Memory B cell (primary cell): ENCODE data around the gene GLP2R.

Experiments used
- ATAC-seq: fragments of 150-1000 bp; cut with Tn5 transposase; 2 replicates; pipeline ENCODE4 v1.10.0; 2021; ENCODE audit warnings: low read depth, mild to moderate bottlenecking, moderate library complexity
- DNase-seq, 2 donors: peaks; one replicate each; pipeline ENCODE4 v3.0.0; 2022; ENCODE audit warnings: low spot score in 2 of 2
- H3K27ac Mint-ChIP-seq: one replicate; pipeline ENCODE4 v1.8.0; 2022; ENCODE audit warnings: mild to moderate bottlenecking, moderate library complexity, mixed read lengths
- H3K27me3 Mint-ChIP-seq: one replicate; pipeline ENCODE4 v1.8.0; 2022; ENCODE audit warnings: mixed read lengths
- H3K36me3 Mint-ChIP-seq: one replicate; pipeline ENCODE4 v1.8.0; 2022; ENCODE audit warnings: mild to moderate bottlenecking, mixed read lengths
- H3K4me1 Mint-ChIP-seq: one replicate; pipeline ENCODE4 v1.8.0; 2022; ENCODE audit warnings: mixed read lengths
- H3K4me3 Mint-ChIP-seq: one replicate; pipeline ENCODE4 v1.8.0; 2022; ENCODE audit warnings: mild to moderate bottlenecking, moderate library complexity, mixed read lengths
- H3K9me3 Mint-ChIP-seq: one replicate; pipeline ENCODE4 v1.8.0; 2022; ENCODE audit warnings: mixed read lengths

GLP2R gene

GRCh38 chr17:9854255-9854654 lies 28.5 kb downstream of the GLP2R start:
- H3K27me3 Mint-ChIP-seq, result no peaks in the 10 kb centered on the region
- DNase-seq (no peak), ATAC-seq (no peak)
- no peaks in the 10 kb centered on the region for H3K4me1 Mint-ChIP-seq
- H3K4me3 Mint-ChIP-seq, result no peak overlapping the region
- H3K9me3 Mint-ChIP-seq, result peaks cover 7% of the 10 kb centered on the region
- H3K36me3 Mint-ChIP-seq, result no peaks in the 10 kb centered on the region
- no peak overlapping the region for H3K27ac Mint-ChIP-seq

DNA sequence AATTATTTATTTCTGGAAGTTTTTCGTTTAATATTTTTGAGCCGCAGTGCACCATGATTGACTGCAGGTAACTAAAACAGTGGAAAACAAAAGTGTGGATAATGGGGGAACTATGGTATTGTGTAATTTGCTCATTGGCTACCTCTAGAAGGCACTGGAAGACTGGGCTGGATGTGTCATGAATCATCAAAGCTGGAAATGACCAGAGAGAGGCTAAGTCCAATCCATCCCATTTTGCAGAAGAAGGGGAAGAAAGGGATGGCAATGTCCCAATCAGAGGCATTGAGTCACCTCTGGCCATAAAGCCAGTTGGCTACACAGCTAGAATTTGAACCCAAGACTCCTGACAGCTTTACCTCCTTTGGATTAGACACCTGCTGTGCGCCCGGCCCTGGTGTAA lies 29.3 kb downstream of the GLP2R start:
- Mint-ChIP-seq H3K9me3 (peaks cover 7% of the 10 kb centered on the region), H3K4me3 (no peak overlapping the region), H3K36me3 (no peaks in the 10 kb centered on the region), H3K27me3 (no peaks in the 10 kb centered on the region), H3K4me1 (no peaks in the 10 kb centered on the region), H3K27ac (no peak overlapping the region)
- DNase-seq (no peak), ATAC-seq (no peak)

- Mint-ChIP-seq H3K4me1 (no peaks in the 10 kb centered on the region), H3K27ac (no peak overlapping the region), H3K9me3 (peaks cover 11% of the 10 kb centered on the region), H3K27me3 (no peaks in the 10 kb centered on the region), H3K4me3 (no peak overlapping the region), H3K36me3 (no peaks in the 10 kb centered on the region)
- DNase-seq, result no peak
- no peak for ATAC-seq
Measured at GRCh38 chr17:9859781-9860180, 34.1 kb downstream of the GLP2R start.

- H3K4me3 Mint-ChIP-seq, result no peak overlapping the region
- ATAC-seq (no peak), DNase-seq (no peak)
- no peak overlapping the region for H3K27ac Mint-ChIP-seq
- no peaks in the 10 kb centered on the region for H3K4me1 Mint-ChIP-seq
- no peaks in the 10 kb centered on the region for H3K36me3 Mint-ChIP-seq
- H3K27me3 Mint-ChIP-seq, result peaks cover 3% of the 10 kb centered on the region
- H3K9me3 Mint-ChIP-seq, result peaks cover 15% of the 10 kb centered on the region
Measured at GRCh38 chr17:9860851-9861250, 35.1 kb downstream of the GLP2R start.

GRCh38 chr17:9862220-9862619 lies 36.5 kb downstream of the GLP2R start:
- H3K4me3 Mint-ChIP-seq, result no peak overlapping the region
- no peak overlapping the region for H3K27ac Mint-ChIP-seq

DNA sequence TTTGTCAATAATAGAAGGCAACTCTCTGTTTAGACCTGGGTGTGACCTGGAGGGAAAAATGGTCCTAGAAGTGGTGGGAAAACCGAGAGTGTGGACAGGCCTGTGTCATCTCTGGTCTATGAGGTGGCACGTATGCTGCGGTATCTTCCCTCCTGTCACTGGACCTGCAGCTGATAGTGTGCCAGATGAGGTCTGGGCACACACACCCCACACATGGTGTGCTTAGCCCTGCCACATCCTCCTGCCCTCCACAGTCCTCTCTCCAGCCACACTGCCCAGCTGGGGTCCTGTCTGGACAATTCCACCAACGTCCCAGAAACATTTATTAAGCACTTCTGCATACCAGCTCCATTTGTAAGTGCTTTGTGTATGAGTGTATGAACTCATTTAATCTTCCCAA lies 37.2 kb downstream of the GLP2R start:
- H3K36me3 Mint-ChIP-seq, result no peaks in the 10 kb centered on the region
- DNase-seq, result no peak
- no peak for ATAC-seq
- H3K27me3 Mint-ChIP-seq, result peaks cover 3% of the 10 kb centered on the region
- H3K27ac Mint-ChIP-seq, result no peak overlapping the region
- H3K4me3 Mint-ChIP-seq, result no peak overlapping the region
- peaks cover 15% of the 10 kb centered on the region for H3K9me3 Mint-ChIP-seq
- no peaks in the 10 kb centered on the region for H3K4me1 Mint-ChIP-seq

More at GRCh38 chr17:9862220-9862619, 36.5 kb downstream of the GLP2R start:
- Mint-ChIP-seq H3K27me3 (peaks cover 3% of the 10 kb centered on the region), H3K36me3 (no peaks in the 10 kb centered on the region), H3K9me3 (peaks cover 15% of the 10 kb centered on the region), H3K4me1 (no peaks in the 10 kb centered on the region)
- DNase-seq (no peak), ATAC-seq (no peak)

- Mint-ChIP-seq H3K27me3 (peaks cover 5% of the 10 kb centered on the region), H3K9me3 (peaks cover 13% of the 10 kb centered on the region), H3K36me3 (no peaks in the 10 kb centered on the region), H3K4me3 (no peak overlapping the region), H3K27ac (no peak overlapping the region), H3K4me1 (no peaks in the 10 kb centered on the region)
- DNase-seq (no peak), ATAC-seq (no peak)
Measured at GRCh38 chr17:9865586-9865985, 39.9 kb downstream of the GLP2R start.

DNA sequence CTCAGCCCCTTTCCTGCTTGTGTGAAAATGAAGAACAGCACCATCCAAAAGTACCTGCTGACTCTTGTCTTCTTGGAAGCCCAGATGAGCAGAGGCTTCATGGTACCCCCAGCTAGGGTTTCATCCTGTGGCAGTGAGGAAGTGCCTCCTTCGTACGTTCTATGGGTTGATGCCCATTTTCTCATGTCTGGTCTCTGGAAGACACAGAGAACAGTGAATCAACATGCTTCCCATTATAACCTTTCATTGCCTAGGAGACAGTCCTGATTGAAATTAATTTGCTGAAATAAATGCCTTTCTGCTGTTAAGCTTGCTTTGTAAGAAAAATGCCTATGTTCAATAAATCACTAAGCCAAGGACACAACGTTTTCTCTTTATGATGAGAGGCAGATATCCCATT lies 42.8 kb downstream of the GLP2R start:
- H3K27ac Mint-ChIP-seq, result no peak overlapping the region
- H3K9me3 Mint-ChIP-seq, result peaks cover 6% of the 10 kb centered on the region
- no peaks in the 10 kb centered on the region for H3K36me3 Mint-ChIP-seq
- no peaks in the 10 kb centered on the region for H3K4me1 Mint-ChIP-seq
- peaks cover 5% of the 10 kb centered on the region for H3K27me3 Mint-ChIP-seq
- no peak for DNase-seq
- no peak overlapping the region for H3K4me3 Mint-ChIP-seq
- no peak for ATAC-seq

DNA sequence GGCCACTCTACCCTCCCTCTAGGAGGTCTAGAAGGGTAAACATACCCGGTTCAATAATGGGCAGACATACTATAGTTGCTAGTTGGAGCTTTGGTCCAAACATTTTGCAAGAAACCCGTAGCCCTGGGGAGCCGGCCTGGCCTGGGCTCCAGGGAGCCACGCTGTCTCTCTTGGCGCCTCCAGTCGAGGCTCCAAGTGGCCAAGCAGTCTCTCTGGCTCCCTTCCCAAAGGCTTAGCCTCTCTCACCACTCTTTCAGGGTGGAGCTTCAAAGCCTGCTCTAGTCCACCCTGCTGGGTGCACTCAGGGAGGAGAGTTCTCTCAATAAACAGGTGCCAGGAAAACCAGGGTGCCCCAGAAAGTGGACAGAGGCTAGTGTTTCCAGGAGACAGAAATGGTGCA lies 47.1 kb downstream of the GLP2R start:
- Mint-ChIP-seq H3K9me3 (no peaks in the 10 kb centered on the region), H3K27me3 (peaks cover 4% of the 10 kb centered on the region), H3K36me3 (no peaks in the 10 kb centered on the region), H3K4me1 (no peaks in the 10 kb centered on the region), H3K27ac (no peak overlapping the region), H3K4me3 (no peak overlapping the region)
- DNase-seq (no peak), ATAC-seq (no peak)

- Mint-ChIP-seq H3K4me3 (no peak overlapping the region), H3K4me1 (no peaks in the 10 kb centered on the region), H3K27me3 (peaks cover 2% of the 10 kb centered on the region), H3K36me3 (no peaks in the 10 kb centered on the region), H3K9me3 (no peaks in the 10 kb centered on the region), H3K27ac (no peak overlapping the region)
- ATAC-seq (no peak), DNase-seq (no peak)
Measured at GRCh38 chr17:9874722-9875121, 49.0 kb downstream of the GLP2R start.

GRCh38 chr17:9875441-9875840 lies 49.7 kb downstream of the GLP2R start:
- Mint-ChIP-seq H3K27me3 (peaks cover 2% of the 10 kb centered on the region), H3K9me3 (no peaks in the 10 kb centered on the region), H3K4me3 (no peak overlapping the region), H3K36me3 (no peaks in the 10 kb centered on the region), H3K27ac (no peak overlapping the region), H3K4me1 (no peaks in the 10 kb centered on the region)
- no peak for DNase-seq
- no peak for ATAC-seq

- no peak for DNase-seq
- H3K4me3 Mint-ChIP-seq, result no peak overlapping the region
- H3K27me3 Mint-ChIP-seq, result peaks cover 2% of the 10 kb centered on the region
- no peak for ATAC-seq
- peaks cover 7% of the 10 kb centered on the region for H3K9me3 Mint-ChIP-seq
- no peak overlapping the region for H3K27ac Mint-ChIP-seq
- H3K4me1 Mint-ChIP-seq, result no peaks in the 10 kb centered on the region
- peaks cover 2% of the 10 kb centered on the region for H3K36me3 Mint-ChIP-seq
Measured at GRCh38 chr17:9878356-9878755, 52.6 kb downstream of the GLP2R start.

DNA sequence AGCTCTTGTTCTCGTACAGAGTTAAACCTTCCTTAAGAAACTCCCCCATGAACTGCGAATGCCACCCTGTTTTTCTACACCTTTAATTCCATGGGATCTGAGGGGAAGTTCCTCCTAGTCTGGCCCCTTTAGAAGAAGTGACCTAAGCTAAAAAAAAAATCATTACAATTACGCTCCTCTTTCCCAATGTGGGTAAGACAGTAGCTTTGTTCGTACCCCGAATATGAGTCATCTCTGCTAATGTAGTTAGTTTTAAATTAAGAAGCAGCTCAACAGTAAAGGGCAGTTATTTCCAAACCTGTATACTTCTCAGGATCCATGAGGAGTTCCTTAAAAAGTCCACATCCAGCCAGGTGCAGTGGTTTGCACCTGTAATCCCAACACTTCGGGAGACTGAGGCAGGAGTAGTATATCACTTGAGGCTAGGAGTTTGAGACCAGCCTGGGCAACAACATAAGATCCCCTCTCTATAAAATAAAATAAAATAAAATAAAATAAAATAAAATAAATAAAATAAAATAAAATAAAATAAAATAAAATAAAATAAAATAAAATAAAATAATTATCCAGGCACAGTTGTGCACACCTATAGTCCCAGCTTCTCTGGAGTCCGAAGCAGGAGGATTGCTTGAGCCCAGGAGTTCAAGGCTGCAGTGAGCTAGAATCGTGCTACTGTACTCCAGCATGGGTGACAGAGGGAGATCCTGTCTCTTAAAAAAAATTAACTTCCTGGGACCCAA lies 53.2 kb downstream of the GLP2R start:
- ATAC-seq (no peak), DNase-seq (no peak)
- H3K9me3 Mint-ChIP-seq, result peaks cover 10% of the 10 kb centered on the region
- H3K27ac Mint-ChIP-seq, result no peak overlapping the region
- H3K27me3 Mint-ChIP-seq, result peaks cover 2% of the 10 kb centered on the region
- H3K36me3 Mint-ChIP-seq, result peaks cover 2% of the 10 kb centered on the region
- H3K4me3 Mint-ChIP-seq, result no peak overlapping the region
- no peaks in the 10 kb centered on the region for H3K4me1 Mint-ChIP-seq

DNA sequence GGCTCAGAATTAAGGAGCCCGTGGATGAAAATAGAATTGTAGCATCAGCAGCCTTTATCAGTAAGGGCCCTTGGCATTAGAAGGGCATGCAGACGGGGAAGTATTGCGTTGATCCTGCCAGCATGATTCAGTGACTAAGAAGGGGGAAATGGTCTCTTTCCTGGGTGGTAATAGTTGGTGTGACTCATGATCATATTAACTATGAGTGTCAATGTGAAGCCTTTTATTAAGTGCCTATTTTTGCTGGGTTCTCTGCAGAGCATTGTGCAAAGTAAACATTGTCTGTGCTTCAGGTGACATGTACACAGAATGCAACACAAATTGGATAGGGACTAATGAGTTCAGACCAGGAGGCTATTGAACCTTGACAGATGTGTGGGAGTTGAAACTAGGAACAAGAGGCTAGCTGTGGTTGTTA lies 54.9 kb downstream of the GLP2R start:
- Mint-ChIP-seq H3K9me3 (peaks cover 10% of the 10 kb centered on the region), H3K27ac (no peak overlapping the region), H3K4me3 (no peak overlapping the region), H3K27me3 (peaks cover 2% of the 10 kb centered on the region), H3K36me3 (peaks cover 2% of the 10 kb centered on the region), H3K4me1 (no peaks in the 10 kb centered on the region)
- ATAC-seq (no peak), DNase-seq (no peak)

DNA sequence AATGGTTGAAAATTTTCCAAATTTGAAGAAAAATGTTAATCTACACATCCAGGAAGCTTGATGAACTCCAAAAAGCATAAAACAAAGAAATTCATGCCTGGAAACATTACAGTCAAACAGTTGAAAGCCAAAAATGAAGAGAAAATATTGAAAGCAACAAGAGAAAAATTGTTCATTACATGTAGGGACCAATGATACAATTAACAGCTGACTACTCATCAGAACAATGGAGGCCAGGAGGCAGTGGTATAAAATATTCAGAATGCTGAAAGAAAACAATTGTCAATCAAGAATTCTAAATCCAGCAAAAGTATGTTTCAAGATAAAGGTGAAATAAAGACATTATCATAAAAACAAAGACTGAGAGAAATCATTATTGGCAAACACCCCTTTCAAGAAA lies 57.7 kb downstream of the GLP2R start:
- Mint-ChIP-seq H3K4me3 (no peak overlapping the region), H3K36me3 (peaks cover 2% of the 10 kb centered on the region), H3K9me3 (peaks cover 10% of the 10 kb centered on the region), H3K27me3 (no peaks in the 10 kb centered on the region), H3K27ac (no peak overlapping the region), H3K4me1 (no peaks in the 10 kb centered on the region)
- ATAC-seq (no peak), DNase-seq (no peak)
